ENCODE measurements around the gene BHLHA15. TPM values are rescaled to one million over a fixed set of nuclear protein-coding genes. Genes with fewer than 3 reads are reported as not detected.

The BHLHA15 gene
- total RNA-seq, 3 donors from 2014 or later = 0.59 to 2.3 TPM; not detected in 1

- H3K36me3 ChIP-seq = no peaks in the 10 kb centered on the region
- H3K27ac ChIP-seq = peak overlapping the region in 1 of 2 donors; percentile 23
- TF ChIP-seq POLR2A (IDR thresholded peaks at IDR 0.05) = no peak
- TF ChIP-seq POLR2AphosphoS5 (IDR thresholded peaks at IDR 0.05) = no peak
- no peak for TF ChIP-seq CTCF (IDR thresholded peaks at IDR 0.05)
- H3K9me3 ChIP-seq = no peaks in the 10 kb centered on the region
- H3K4me1 ChIP-seq = no peaks in the 10 kb centered on the region
- H3K27me3 ChIP-seq = no peaks in the 10 kb centered on the region
- H3K4me3 ChIP-seq = no peak overlapping the region
- intact Hi-C loops (cut with DNase I; ENCODE audit: low total_unique reads) = no loop called here
- no peak for DNase-seq (ENCODE audit: low spot score in 2 of 2)
These were observed 35.8 kb upstream of the BHLHA15 start for GRCh38 chr7:98175260-98175940.

- no peaks in the 10 kb centered on the region for H3K4me1 ChIP-seq
- no peaks in the 10 kb centered on the region for H3K27me3 ChIP-seq
- no peaks in the 10 kb centered on the region for H3K36me3 ChIP-seq
- H3K27ac ChIP-seq = peak overlapping the region in 1 of 2 donors; percentile 85
- H3K4me3 ChIP-seq = no peak overlapping the region
- TF ChIP-seq CTCF (IDR thresholded peaks at IDR 0.05) (no peak), POLR2AphosphoS5 (IDR thresholded peaks at IDR 0.05) (no peak), POLR2A (IDR thresholded peaks at IDR 0.05) (no peak)
- H3K9me3 ChIP-seq = no peaks in the 10 kb centered on the region
- DNase-seq (ENCODE audit: low spot score in 2 of 2) = no peak
- intact Hi-C loops (cut with DNase I; ENCODE audit: low total_unique reads) = no loop called here
These were observed 33.7 kb upstream of the BHLHA15 start for GRCh38 chr7:98177553-98177952.

DNA sequence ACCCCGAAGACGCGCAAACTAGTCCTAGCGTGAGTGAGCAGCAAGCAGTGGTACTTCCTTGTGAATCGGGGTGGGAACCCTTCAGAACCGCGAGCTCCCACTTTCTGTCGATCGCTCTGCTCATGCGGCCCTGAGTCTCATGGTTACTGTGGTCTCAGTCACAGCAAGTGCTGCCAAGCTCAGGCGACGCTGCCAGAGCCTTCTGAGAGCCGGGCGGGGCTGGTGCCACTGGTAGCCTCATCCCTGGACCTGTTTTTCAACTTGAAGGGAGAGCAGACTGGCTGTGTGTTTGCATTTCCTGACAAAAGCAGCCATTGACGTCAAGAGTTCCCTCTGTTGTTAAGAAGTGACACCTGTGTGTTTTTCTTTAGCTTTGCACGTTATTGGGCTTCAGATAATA, 32.9 kb upstream of the BHLHA15 start:
- intact Hi-C loops (cut with DNase I; ENCODE audit: low total_unique reads) = no loop called here
- peak overlapping the region in 1 of 2 donors; percentile 85 for H3K27ac ChIP-seq
- H3K27me3 ChIP-seq = no peaks in the 10 kb centered on the region
- H3K4me1 ChIP-seq = no peaks in the 10 kb centered on the region
- no peaks in the 10 kb centered on the region for H3K36me3 ChIP-seq
- H3K4me3 ChIP-seq = no peak overlapping the region
- DNase-seq (ENCODE audit: low spot score in 2 of 2) = peak in 1 of 2 donors; percentile 89
- peak in 1 of 3 donors; percentile 22 for TF ChIP-seq POLR2AphosphoS5 (IDR thresholded peaks at IDR 0.05)
- TF ChIP-seq POLR2A (IDR thresholded peaks at IDR 0.05) = no peak
- H3K9me3 ChIP-seq = no peaks in the 10 kb centered on the region

GRCh38 chr7:98178762-98179490, 32.3 kb upstream of the BHLHA15 start:
- TF ChIP-seq POLR2A (IDR thresholded peaks at IDR 0.05) (no peak), POLR2AphosphoS5 (IDR thresholded peaks at IDR 0.05) (no peak), CTCF (IDR thresholded peaks at IDR 0.05) (no peak)
- Histone ChIP-seq H3K36me3 (no peaks in the 10 kb centered on the region), H3K27me3 (no peaks in the 10 kb centered on the region), H3K4me1 (no peaks in the 10 kb centered on the region), H3K27ac (peak overlapping the region; percentile 20 to 85), H3K9me3 (no peaks in the 10 kb centered on the region), H3K4me3 (no peak overlapping the region)
- intact Hi-C loops (cut with DNase I; ENCODE audit: low total_unique reads) = no loop called here
- peak in 1 of 2 donors; percentile 44 for DNase-seq (ENCODE audit: low spot score in 2 of 2)

- intact Hi-C loops (cut with DNase I; ENCODE audit: low total_unique reads) = no loop called here
- Histone ChIP-seq H3K36me3 (no peaks in the 10 kb centered on the region), H3K4me1 (no peaks in the 10 kb centered on the region), H3K9me3 (no peaks in the 10 kb centered on the region), H3K4me3 (no peak overlapping the region), H3K27ac (no peak overlapping the region), H3K27me3 (no peaks in the 10 kb centered on the region)
- no peak for DNase-seq (ENCODE audit: low spot score in 2 of 2)
- TF ChIP-seq POLR2A (IDR thresholded peaks at IDR 0.05) = no peak
- TF ChIP-seq CTCF (IDR thresholded peaks at IDR 0.05) = no peak
- TF ChIP-seq POLR2AphosphoS5 (IDR thresholded peaks at IDR 0.05) = no peak
These were observed 30.5 kb upstream of the BHLHA15 start for GRCh38 chr7:98180751-98181150.

Data from breast epithelium (tissue), 4 donors.